Endothelial cell of hepatic sinusoid (primary cell): Measurements from ENCODE around the gene COL5A3.

ENCODE experiments used
- in situ Hi-C: cut with HindIII; loops from 2 replicates; pipeline ENCODE4 v1.10.0; 2017; ENCODE audit warnings: low sequenced_read_pairs

Gene COL5A3

DNA sequence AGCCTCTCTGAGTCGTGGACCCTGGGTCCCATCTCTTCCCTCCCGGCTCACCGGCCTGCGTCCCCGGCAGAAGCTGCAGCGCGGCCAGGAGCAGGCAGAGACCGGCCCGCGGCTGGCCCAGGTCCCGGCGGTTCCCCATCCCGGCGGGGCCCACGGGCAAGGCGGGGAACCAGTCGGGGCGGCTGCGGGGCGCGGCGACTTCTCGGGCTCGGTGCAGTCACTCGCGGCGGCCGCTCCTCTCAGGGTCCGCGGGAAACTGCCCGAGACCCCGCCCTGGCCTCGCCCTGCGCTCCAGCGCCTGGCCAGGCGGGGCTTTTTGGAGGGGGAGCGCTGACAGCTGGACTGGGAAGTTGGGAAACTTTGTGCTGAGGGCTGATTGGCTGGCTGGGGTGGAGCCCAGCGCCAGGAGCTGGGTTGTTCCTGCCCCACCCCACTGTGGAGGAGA is at the start of gene COL5A3:
COL5A3 (minus strand) TSS at position 258 of the 445 bp plus-strand sequence; CDS start at position 139, 119 bp downstream.
- in situ Hi-C loops = no loop called here

GRCh38 chr19:10052602-10053360 is 42.5 kb upstream of the COL5A3 start:
- in situ Hi-C loops = no loop called here

DNA sequence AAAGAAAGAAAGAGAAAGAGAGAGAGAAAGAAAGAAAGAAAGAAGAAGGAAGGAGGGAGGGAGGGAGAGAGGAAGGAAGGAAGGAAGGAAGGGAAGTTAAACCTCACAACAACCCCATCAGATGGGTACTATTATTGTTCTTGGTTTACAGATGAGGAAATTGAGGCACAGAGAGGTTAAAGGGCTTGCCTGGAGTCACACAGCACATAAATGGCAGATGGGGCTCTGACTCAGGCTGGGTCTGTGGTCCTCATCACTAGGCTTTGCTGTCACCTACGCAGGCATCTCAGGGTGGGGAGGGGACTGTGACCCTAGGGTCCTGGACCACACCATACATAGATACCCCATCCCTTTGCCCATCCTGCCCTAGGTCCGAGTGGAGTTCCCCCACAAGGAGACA is 39.3 kb upstream of the COL5A3 start:
- in situ Hi-C loops = no loop called here

- in situ Hi-C loops = no loop called here
Measured at GRCh38 chr19:10045371-10045770, 35.1 kb upstream of the COL5A3 start.

- in situ Hi-C loops = no loop called here
Measured at GRCh38 chr19:10044390-10044789, 34.1 kb upstream of the COL5A3 start.

DNA sequence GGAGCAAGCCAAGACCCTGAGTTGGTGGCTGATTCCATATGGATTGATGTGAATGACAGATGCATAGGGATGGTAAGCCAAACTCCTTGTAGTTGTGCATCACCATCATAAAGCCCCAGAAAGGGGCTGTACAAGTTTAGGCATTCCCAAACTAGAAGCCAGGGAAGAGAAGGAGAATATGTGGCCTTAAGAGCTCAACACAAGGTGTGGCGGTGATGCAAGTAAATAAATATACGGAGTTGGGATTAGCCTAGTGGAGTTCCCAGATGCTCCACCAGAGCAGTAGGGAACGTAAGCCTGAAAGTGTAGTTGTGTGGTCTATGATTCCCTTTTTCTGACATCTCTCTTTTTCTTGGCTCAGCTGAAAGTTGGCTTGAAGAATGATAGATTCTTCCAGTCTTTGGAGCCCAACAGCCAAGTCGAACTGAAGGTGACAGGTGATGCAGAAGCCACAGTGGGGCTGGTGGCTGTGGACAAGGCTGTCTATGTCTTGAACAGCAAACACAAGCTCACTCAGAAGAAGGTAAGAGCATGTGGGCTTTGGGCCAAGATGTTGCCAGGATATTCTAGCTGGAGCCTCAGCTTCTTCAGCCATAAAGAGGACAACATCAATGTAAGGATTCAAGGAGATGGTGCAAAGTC is 33.1 kb upstream of the COL5A3 start:
- in situ Hi-C loops = no loop called here

GRCh38 chr19:10037809-10038208 is 27.5 kb upstream of the COL5A3 start:
- in situ Hi-C loops = no loop called here

GRCh38 chr19:10037367-10037766 is 27.1 kb upstream of the COL5A3 start:
- in situ Hi-C loops = no loop called here

GRCh38 chr19:10036601-10037071 is 26.3 kb upstream of the COL5A3 start:
- in situ Hi-C loops = no loop called here

- in situ Hi-C loops = no loop called here
Measured at GRCh38 chr19:10033614-10034013, 23.3 kb upstream of the COL5A3 start.

DNA sequence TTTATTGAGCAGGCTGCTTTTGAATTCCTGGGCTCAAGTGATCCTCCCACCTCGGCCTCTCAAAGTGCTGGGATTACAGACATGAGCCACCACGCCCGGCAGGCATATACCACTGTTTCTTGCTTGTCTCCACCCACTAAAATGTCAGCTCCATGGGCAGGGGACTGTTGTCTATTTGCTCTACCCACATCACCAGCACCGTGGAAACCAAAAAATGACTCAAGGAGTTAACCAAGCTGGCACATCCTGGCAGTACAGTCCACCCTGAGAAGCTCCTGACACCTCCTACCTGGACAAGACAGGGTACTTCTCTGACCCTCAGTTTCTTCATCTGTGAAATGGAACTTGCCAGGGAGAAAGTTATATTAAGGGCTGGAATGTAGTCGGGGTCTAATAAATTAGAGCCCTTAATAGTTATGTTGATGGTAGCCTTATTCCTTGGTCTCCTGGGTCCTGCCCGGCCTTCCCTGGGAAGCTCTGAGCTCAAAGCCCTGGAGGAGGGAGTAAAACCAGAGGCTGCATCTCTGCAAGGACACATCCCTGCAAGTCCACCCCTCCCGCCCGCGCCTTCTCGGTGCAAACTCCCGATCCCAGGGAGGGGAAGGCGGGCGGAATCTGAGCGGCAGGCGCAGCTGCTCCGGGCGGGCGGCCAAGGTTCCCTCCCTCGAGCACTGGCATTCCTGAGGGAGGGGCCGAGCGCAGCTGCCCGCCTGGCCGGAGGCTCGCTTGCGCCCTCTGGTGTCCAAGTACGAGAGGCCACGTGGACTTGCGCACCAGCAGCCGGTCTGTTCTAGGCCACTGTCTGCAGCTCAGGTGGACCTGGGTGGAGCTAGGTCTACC is 17.1 kb upstream of the COL5A3 start:
- in situ Hi-C loops = no loop called here

GRCh38 chr19:10026744-10027143 is 16.4 kb upstream of the COL5A3 start:
- in situ Hi-C loops = no loop called here

GRCh38 chr19:10023096-10023495 is 12.8 kb upstream of the COL5A3 start:
- in situ Hi-C loops = loop anchor here (5.0 kb wide), 1 partner anchor 91 kb away; no protein-coding TSS in a partner anchor

DNA sequence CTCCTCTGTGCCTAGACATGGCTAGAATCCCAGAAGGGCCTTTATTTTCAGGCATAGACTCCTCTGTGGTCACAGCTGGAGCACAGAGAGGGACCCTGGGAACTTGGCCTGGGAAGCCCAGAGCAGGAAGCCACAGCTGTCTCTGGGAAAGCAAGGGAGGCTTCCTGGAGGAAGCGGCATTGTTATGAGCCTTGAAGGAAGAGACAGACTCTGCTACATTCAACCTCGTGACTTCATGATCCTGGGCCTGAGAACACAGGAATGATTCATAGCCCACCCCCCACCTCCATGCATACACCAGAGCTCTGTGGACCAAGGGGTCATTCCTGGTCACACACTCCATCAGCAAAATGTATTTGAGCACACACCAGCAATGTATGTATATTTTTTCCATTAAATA is 11.6 kb upstream of the COL5A3 start:
- in situ Hi-C loops = loop anchor here (5.0 kb wide), 1 partner anchor 90 kb away; no protein-coding TSS in a partner anchor

- in situ Hi-C loops = loop anchor here (5.0 kb wide), 1 partner anchor 89 kb away; no protein-coding TSS in a partner anchor
Measured at GRCh38 chr19:10021446-10021845, 11.1 kb upstream of the COL5A3 start.

GRCh38 chr19:10020851-10021250 is 10.5 kb upstream of the COL5A3 start:
- in situ Hi-C loops = loop anchor here (5.0 kb wide), 1 partner anchor 89 kb away; no protein-coding TSS in a partner anchor

- in situ Hi-C loops = no loop called here
Measured at GRCh38 chr19:10019246-10019645, 8.9 kb upstream of the COL5A3 start.

DNA sequence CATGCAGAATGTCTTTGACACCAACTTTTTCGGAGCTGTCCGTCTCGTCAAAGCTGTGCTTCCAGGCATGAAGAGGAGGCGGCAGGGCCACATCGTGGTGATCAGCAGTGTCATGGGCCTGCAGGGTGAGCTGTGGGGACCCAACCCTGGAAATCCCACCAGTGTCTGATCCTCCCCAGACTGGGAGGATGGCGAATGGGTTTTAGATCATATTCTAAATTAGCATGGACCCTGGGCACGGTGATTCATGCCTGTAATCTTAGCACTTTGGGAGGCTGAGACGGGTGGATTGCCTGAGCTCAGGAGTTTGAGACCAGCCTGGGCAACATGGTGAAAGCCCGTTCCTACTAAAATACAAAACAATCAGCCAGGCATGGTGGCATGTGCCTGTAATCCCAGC is 8.5 kb upstream of the COL5A3 start:
- in situ Hi-C loops = no loop called here

DNA sequence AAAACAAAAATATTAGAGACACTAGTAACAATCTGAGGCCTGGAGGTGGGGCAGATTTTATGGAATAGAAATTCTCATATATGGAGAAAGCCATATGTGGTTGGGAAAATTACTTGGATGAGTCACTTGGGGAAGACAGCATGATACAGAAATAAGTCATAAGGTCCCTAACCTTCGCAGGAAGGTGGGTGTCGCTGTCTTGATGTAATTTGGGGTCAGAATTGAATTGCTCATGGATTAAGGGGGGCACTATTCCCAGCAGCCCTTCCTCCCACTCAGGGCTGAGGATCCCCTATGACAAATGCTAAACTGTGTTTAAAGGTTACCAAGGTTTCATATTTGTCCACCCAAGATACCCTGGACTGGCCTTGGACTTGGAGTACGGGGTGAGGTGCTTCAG is 8.0 kb upstream of the COL5A3 start:
- in situ Hi-C loops = no loop called here

- in situ Hi-C loops = no loop called here
Measured at GRCh38 chr19:10013834-10014618, 3.7 kb upstream of the COL5A3 start.
